ENCODE data around the gene LGR4. TPM values are rescaled to one million over a fixed set of nuclear protein-coding genes. Genes with fewer than 3 reads are reported as not detected.

LGR4 gene
- total RNA-seq, 1 donor from 2014 or later, result 49.2 TPM

DNA sequence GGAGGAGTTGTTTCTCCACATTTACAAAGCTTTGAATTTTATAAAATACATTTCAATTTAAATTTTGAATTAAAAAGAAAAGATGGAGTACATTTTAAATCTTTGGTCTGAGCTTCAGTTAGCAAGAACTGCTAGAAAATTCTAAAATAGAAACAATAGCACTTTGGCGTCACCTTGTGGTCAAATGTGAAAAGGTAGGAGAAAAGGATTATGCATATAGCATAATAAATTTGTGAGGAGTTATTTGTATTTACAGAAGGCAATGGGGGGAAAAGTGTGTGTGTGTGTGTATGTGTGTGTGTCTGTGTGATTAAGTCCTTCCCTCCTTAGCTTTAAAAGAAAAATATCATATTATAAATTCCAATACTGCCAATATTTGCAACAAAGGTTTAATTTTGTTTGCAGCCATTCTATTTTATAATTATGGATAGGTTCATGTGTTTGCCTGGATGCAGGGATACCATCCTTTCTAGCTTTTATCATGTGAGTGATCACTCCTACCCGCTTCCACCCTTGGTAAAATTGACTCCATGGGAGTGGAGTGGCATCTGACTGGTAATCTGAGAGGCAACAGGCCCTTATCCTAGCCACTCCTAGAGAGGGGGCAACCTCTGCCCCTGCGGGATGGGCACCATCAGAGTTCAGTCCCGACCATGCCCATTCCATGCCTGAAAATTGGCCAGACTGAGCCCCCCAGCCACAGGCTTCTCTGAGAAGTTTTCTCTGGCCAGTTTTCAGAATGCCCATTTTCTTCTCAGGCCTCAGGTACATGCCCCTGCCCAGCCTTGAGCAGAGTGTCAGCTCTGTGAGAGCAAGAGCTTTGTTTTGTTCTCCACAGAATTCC, 13.6 kb upstream of the LGR4 start:
- peak; percentile 56 for DNase-seq (ENCODE audit: low spot score)

DNA sequence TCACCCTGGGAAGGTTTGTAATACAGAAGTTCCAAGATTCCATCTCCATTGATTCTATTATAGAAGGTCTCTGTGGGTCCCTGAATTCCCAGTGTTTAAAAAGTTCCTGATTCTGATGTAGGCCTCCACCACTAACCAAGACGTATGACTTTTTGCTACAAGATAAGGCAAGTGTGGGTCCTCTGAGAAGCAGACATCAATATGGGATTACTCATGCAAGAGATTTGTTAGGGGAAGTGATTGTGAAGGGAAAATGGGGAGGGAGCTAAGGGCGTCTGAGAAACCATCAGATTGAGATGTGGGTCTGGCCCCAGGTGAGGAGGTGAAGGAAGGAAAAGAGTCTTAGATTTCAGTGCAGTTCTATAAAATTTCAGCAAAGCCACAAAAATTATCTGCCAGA, 10.2 kb upstream of the LGR4 start:
- DNase-seq (ENCODE audit: low spot score), result no peak

DNA sequence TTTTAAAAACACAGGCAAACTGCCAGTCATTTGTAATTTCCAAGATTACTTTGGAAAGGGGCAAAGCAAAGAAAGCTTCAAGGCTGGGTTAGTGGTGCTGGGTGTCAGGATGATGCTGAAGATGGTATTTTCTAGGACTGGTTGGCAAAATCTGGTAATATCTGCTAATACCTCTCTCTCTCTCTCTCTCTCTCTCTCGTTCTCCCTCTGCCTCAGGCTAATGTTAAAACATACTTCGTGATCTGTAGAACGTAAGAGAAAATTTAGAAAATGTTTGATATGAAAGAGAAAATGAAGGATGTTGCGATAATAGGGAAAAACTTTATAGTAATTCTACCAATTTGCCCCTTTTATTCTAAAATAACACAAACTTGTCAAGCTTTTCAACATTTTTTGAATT, 9.4 kb upstream of the LGR4 start:
- no peak for DNase-seq (ENCODE audit: low spot score)

DNA sequence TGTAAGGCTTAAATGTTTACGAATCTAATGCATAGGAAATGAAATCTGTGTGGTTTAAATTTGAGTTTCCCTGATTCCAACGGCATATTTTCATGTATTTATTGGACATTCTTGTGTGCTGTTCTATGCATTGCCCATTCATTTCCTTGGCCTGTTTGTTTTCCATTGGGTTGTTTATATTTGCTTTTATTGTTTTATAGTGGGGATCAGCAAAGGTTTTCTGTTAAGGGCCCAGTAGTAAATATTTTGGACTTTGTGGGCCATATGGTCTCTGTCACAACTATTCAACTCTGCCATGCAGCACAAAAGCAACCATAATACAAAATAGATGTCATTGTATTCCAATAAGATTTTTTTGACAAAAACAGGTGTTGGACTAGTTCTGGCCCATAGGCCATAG, 5.2 kb upstream of the LGR4 start:
- DNase-seq (ENCODE audit: low spot score), result no peak

DNA sequence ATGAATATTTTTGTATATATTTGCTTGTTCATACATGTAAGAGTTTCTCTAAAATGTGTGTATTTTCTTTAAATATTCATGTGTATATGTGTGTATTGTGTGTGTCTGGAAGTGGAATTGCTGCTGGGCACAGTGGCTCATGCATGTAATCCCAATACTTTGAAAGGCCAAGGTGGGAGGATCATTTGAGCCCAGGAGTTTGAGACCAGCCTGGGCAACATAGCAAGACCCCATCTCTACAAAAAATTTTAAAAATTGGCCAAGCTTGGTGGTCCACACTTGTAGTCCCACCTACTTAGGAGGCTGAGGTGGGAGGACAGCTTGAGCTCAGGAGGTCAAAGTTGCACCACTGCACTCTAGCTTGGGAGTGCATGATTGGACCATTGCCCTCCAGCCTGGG, 4.7 kb upstream of the LGR4 start:
- no peak for DNase-seq (ENCODE audit: low spot score)

DNA sequence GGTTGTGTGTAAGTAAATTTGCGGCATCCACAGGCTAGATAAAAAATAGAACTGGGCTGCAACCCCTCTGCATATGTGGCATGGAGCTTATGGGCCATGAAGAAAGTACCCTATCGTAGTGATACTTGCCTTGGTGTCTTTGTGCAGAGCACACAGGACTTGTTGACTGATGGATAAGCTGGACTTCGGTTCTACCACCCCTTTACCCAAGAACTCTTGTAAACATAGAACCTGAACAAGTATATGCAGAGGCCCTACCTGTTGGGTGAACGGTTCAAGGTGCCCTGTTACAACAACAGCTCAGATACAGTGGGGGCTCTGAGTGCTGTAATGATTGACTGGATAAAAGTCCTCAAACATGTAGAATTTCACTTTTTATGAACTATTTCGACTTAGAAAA, 3.0 kb upstream of the LGR4 start:
- DNase-seq (ENCODE audit: low spot score), result no peak

DNA sequence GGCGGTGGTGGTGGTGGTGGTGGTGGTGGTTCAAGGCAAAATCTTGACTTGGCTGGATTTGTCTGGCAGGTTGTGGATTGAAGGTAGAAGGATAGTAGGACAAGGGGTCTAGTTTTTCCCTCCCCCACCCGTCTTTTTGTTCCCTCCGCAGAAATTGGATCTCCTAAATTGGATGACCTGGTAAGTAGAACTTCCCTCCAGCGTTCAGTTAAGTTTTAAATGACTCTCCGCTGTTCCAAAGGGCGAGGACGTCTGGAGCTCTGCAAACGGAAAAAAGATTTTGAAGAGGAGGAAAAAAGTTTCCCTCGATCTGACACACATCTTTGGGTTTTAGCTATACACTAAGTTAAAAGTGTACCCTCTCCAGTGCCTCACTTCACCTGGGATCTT, 422 bp upstream of the LGR4 start:
- DNase-seq (ENCODE audit: low spot score), result no peak

DNA sequence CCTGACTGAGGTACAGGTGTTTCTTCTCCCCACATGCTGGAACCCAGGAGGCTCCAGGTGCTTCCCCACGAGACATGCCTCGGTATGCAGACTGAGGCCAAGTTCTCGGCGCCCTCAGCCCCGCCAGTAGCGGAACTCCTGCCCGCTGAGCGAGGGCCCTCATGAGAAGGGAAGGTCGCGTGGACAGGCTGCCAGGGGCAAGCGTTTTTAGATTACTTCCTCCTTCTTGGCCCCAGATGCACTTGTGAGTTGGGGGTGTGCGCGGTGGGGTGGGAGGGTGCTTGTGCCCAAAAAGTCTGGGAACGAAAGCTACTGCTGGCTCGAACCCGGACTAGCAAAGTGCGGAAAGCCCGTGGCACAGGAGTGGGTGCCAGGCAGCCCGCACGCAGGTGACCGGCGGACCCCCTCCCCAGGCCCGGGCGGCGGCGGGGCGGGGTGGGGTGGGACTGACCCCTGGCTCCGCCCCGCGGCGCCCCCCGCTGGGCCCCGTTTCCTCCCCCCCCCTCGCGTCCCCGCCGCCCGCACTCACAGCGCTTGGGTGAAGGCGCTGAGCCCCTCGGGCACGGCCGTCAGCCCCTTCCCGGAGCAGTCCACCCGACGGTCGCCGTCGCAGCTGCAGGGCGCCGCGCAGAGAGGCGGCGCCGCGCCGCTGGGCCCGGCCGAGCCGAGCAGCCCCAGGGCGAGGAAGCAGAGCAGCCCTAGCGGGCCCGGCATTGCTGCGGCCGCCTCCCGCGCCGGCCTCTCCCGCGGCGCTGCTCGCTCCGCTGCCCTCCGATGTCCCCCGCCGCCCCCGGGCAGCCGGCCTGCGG, 797 bp downstream of the LGR4 start:
- peak; percentile 50 for DNase-seq (ENCODE audit: low spot score)

DNA sequence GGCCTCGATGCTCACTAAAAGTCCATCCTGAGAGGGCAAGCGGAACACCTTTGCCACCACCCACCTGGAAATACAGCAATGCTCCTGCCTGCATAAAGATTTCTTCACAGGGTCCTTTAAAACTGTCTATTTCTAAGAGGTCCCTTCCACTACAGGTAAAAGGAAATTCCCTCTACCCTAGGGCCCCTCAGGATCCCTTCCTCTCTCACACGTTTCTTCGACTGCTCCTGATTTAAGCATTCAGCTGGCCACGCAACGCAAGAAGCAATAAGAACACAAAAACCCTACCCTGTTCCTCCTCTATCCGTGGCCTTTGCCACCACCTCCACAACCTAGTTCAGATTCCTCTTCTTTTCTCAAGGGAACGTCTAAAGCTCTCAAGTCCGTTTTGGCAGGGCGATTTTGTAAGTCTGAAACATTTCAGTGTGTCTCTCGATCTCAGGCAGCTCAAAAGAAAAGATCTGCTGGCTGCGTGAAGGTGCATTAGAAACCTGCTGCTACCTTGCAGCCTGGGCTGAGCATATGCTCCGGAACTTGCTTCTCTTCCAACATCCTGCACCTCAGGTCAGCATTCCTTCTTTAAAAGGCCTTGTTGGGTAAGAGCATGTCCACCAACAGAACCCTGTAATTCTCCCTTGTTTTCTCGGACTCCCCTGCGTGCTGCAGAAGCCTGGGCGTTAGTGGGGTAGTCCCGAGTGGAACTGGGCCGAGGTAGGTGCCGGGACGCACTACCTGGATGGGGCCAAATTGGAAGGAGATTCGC, 1.6 kb downstream of the LGR4 start:
- no peak for DNase-seq (ENCODE audit: low spot score)

DNA sequence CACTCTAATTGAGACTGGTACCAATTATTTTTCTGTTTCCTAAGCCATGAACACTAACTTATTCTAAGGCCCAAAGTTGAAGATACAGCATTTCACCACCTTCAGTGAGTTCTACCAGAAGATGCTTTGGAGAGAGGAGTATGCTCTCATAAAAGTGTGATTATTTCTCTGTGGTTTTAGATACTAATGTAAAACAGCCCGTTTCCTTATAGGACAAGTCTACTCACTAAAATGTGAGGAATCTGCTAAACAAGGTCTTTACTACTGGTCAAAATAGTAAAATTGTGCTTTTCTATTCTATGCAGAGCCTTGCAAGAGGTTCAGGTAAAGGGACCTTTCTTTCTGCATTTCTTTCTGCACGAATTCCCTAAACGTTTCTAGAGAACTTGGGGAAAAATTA, 2.4 kb downstream of the LGR4 start:
- no peak for DNase-seq (ENCODE audit: low spot score)

DNA sequence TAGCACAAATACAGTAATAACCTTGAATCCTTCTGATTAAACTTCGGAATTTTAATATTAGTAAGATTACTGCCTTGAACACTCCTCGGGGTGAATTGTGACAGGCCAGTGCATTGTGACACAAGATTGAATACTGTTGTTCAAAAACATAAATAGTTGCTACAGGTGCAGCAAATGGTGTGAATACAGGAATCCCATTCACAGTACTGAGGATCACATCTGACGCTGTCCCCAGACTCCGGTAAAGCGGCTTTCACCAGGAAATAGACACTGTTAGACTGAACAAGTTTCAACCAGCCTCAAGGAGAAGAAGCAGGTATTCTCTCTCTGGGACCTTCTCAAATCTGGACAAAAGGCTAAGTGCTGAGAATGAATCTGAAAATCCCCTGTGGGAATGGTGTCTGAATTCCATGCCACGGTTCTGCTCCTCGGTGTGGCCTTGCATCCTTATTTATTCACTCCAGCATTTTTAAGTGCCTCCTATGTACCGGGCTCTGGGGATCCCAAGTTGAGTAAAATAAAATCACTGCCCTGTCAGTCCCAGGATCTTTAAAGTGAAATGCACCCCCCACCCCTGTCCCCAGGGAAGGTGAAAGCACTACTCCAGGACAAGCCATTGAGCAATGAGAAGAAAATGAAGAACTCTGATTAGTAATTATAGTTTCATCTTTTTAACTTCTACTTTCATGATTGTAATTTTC, 3.4 kb downstream of the LGR4 start:
- peak; percentile 47 for DNase-seq (ENCODE audit: low spot score)

DNA sequence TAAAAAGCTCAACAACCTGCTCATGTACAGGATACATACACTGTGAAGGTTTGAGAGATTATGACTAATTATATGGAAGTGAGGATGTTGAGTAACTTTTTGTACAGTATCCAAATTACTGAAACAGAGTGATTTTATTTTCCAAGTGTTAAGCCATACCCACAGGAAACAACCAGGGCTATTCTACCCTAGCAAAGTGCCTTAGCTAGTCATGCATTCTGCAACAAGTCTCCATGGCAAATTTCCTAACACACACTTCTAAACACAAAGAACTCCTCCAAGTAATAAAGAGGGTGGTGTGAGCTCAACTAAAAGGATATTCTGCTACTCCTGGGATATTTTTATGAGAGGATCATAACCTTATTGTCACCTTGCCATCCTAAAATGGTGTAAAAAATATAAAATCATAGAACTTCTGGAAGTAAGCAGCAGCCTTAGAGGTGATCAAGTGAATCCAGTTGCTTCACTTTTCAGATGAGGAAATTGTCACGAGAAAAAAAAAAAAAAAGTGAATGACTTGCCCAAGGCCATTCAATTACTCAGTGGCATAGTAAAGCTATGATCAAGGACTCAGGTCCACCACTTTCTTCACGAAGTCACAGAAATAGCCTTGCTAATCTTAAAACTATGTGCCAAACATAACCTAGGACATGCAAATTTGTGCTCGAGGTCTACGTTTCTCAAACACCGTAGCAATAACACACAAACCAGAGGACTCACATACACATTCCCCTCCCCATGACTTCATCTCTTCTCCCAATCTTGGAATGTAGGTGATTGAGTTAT, 4.2 kb downstream of the LGR4 start:
- no peak for DNase-seq (ENCODE audit: low spot score)

DNA sequence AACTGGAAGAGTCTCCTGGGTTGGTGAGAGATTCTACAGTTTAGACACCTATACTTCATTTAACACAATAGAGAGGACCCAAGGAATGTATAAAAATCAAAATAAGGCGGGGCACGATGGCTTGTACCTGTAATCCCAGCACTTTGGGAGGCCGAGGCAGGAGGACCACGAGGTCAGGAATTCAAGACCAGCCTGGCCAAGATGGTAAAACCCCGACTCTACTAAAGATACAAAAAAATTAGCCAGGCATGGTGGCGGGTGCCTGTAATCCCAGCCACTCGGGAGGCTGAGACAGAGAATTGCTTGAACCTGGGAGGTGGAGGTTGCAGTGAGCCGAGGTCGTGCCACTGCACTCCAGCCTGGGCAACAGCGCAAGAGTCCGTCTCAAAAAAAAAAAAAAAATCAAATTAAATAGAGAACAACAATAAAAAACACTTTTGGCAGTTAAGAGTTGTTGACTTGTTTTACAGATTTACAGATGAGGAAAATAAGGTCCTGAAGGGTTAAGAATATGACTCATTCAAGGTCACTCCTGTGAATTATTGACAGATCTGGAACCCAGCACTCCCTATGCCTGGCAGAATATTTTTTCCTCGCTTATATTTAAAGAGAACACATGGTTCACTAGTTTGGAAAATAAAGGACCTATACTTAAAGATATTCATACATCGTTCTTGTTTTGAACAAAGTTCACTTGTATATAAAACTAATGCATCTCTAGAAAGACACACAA, 5.2 kb downstream of the LGR4 start:
- no peak for DNase-seq (ENCODE audit: low spot score)

DNA sequence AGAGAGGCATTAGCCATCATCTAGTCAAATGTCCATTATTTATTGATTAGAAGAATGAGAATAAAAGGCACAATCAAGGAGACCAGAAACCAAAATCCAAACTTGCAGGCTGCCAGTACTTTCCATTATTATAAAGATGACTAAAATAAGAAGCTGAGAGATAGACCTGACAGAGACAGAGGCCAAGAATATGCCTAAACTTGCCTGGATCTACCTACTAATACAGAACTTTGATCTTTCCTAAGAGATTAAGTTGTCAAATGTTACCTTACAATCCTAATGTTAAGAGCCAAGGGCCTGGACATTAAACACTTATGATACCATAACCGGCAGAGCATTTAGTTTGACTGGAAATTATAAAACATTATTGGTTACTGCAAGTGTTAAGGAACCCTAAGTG, 6.2 kb downstream of the LGR4 start:
- DNase-seq (ENCODE audit: low spot score), result no peak

DNA sequence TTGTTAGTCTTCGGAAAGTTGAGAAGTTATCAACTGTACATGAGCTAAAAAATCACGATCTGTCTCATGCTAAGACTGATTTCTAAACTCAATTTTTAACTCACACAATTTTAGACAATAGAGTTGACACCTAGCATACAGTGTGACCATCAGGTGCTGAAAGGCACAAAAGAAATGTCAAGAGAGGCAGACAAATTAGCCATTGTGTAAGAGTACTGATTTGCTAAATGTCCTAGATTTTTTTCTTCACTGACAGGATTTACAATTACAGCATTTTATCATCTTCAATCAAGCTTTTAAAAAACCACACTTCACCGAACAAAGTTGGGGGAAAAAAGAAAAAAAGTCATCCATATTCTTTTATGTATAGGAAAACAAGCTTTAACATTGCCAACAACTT, 7.0 kb downstream of the LGR4 start:
- DNase-seq (ENCODE audit: low spot score), result no peak

DNA sequence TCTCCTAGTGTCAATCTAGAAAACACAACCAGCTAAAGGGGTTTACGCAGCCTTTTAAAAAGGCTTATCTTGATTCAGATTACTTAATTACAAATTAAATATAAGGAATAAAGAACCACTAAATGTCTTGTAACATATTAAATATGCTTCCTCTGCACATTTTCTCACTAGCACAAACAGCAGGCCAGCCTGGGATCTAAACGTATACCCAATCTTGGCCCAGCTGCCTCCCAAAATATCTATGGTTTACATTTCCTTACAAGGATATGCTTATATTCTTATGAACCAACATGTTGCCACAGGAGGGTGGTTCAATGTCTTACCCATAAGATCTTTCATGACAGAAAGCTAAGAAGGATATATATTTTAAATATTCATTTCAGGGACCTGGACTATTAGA, 7.7 kb downstream of the LGR4 start:
- no peak for DNase-seq (ENCODE audit: low spot score)

DNA sequence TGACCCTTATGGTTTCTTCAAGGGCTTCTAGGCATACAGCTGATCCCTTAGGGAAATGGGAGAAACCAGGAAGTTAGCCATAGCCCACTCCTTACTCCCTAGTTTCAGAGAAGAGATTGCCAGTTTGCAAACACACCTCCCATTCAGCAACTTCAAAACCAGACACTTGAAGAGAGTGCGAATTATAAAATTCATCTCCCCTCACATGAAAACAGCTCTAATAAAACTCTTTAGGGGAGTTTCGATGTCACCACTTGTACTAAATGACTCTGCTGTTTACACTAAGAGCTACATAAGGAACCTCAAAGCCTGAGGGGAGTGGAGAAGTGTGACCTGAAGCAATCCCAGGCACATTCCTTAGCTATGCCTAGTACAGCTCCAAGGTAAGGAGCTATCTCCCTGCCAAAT, 8.3 kb downstream of the LGR4 start:
- no peak for DNase-seq (ENCODE audit: low spot score)

DNA sequence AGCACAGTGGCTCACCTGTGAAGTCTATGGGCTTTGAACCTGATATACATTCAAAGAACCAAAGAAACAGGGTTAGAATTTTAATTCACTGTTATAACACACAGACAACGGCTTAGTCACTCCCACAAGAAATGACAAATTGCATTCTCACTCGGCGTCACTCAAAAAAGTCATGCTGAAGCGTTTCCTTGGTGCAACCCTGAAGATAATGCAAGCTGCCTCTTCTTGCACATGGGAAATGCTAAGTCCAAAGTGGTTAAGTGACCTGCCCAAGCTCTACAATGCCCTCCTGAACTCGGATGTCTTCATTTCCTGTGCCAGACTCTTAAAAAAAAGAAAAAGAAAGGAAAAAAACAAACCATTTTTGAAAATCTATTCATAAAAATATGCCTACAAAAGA, 10.0 kb downstream of the LGR4 start:
- DNase-seq (ENCODE audit: low spot score), result no peak

DNA sequence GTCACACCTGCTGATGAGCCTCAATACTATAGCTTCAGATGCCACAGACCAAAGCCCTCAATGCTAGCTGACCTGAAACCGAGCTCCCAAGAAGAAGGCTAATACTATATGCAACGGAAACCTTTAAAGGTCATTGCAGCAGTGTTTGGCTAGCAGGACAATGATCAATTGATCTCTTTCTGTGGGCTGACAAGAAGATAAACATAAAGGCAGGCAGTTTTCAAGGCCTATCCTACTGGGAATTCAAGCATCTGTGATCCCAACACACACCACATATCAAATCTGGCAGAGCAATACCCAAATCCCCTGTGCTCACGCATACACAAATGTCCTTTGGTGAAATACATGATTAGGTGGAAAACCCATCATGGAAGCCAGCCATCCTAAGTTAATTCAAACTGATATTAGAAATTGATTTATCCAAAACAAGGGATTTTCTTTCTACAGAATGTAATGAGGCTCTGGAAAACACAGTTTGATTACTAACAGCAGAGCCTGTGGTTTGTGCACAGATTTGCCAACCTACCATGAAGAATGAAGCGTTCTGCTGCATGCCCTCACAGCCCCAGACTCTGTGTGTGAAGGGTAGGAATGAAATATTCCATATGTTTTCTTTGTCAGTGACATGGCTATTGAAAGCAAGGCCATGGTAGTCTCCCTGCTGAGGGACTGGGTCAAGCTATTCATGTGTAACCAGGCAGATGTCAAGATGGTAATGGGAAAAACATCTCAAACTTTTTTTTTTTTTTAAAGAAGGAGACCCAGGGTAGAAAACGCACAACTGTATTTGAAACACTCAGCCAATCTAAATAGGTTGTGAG, 12.2 kb downstream of the LGR4 start:
- no peak for DNase-seq (ENCODE audit: low spot score)

DNA sequence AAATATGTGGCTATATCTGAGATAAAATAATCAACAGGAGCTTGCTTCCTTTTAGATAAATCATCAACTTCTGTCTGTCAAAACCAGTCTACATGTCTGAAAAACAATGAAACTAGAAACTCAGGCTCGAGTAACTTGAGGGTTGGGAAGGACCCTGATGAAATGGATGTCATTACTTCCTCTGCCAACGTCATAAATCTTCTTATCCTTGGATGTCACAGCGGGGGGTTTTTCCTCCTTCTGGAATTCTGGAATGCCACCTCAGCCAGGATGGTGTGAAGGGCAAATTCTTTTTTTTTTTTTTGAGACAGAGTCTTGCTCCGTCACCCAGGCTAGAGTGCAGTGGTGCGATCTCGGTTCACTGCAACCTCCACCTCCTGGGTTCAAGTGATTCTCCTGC, 13.4 kb downstream of the LGR4 start:
- DNase-seq (ENCODE audit: low spot score), result no peak

Measured in ureter (tissue), 1 donor.